ENCODE data around the gene KLHDC7A. TPM values are rescaled to one million over a fixed set of nuclear protein-coding genes. Genes with fewer than 3 reads are reported as not detected.

KLHDC7A gene
- total RNA-seq, 1 experiment from 2014 or later = not detected

- Histone ChIP-seq H3K4me3 (ENCODE audit: low read depth, low read length, poor library complexity, severe bottlenecking) (no peak overlapping the region), H3K9me3 (ENCODE audit: low read depth, low read length, poor library complexity, severe bottlenecking) (no peaks in the 10 kb centered on the region), H3K27me3 (replicated peaks; ENCODE audit: insufficient read depth, low read depth, low read length, poor library complexity) (no peaks in the 10 kb centered on the region), H3K4me1 (ENCODE audit: insufficient read depth, low read length, poor library complexity, severe bottlenecking) (no peaks in the 10 kb centered on the region), H3K27ac (ENCODE audit: low read depth, low read length, poor library complexity, severe bottlenecking) (no peak overlapping the region), H3K36me3 (ENCODE audit: insufficient read depth, low read length, poor library complexity, severe bottlenecking) (no peaks in the 10 kb centered on the region)
- intact Hi-C loops (cut with micrococcal nuclease; ENCODE audit: unreplicated experiment) = no loop called here
- ChIA-PET POLR2A (ENCODE audit: low non-redundant PET) (interaction anchor here (0.5 kb wide), 1 partner anchor 20 kb away, joined by 11 read pairs; no protein-coding TSS in a partner anchor), CTCF (no interaction called here)
- DNase-seq (ENCODE audit: low spot score) = no peak
- no TSS peak for BruUV-seq (replicated peaks)
- TF ChIP-seq EZH2 (IDR thresholded peaks at IDR 0.05; ENCODE audit: borderline replicate concordance, low read depth, low read length, poor library complexity, severe bottlenecking) (no peak), CTCF (conservative IDR thresholded peaks at IDR 0.05; ENCODE audit: low read depth, low read length) (no peak)
Measured at GRCh38 chr1:18481921-18482701, 1.4 kb downstream of the KLHDC7A start.

GRCh38 chr1:18482721-18483425, 2.1 kb downstream of the KLHDC7A start:
- POLR2A ChIA-PET (ENCODE audit: low non-redundant PET) = no interaction called here
- CTCF ChIA-PET = no interaction called here
- Histone ChIP-seq H3K27ac (ENCODE audit: low read depth, low read length, poor library complexity, severe bottlenecking) (no peak overlapping the region), H3K9me3 (ENCODE audit: low read depth, low read length, poor library complexity, severe bottlenecking) (no peaks in the 10 kb centered on the region), H3K36me3 (ENCODE audit: insufficient read depth, low read length, poor library complexity, severe bottlenecking) (no peaks in the 10 kb centered on the region), H3K27me3 (replicated peaks; ENCODE audit: insufficient read depth, low read depth, low read length, poor library complexity) (no peaks in the 10 kb centered on the region), H3K4me3 (ENCODE audit: low read depth, low read length, poor library complexity, severe bottlenecking) (no peak overlapping the region), H3K4me1 (ENCODE audit: insufficient read depth, low read length, poor library complexity, severe bottlenecking) (no peaks in the 10 kb centered on the region)
- intact Hi-C loops (cut with micrococcal nuclease; ENCODE audit: unreplicated experiment) = no loop called here
- BruUV-seq (replicated peaks) = no TSS peak
- TF ChIP-seq EZH2 (IDR thresholded peaks at IDR 0.05; ENCODE audit: borderline replicate concordance, low read depth, low read length, poor library complexity, severe bottlenecking) (no peak), CTCF (conservative IDR thresholded peaks at IDR 0.05; ENCODE audit: low read depth, low read length) (no peak)
- DNase-seq (ENCODE audit: low spot score) = no peak

DNA sequence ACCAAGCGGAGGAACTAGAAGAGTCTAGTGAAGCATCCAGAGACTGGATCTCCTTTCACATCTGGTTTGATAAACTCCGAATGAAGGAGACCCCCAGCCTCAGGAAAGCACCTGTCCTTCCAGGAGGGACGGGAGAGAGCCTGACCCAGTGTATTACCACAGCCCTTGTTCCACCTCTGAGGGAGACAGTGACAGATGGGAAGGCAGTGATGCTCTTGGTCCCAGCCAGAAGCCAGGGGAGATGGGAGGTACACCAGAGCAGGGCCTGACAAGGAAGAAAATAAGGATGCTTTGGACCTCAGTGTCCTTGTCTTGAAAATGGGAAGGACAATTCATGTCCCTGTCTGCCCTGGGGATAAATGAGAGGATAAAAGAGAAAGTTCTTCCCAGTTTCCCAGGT, 3.5 kb downstream of the KLHDC7A start:
- Histone ChIP-seq H3K27ac (ENCODE audit: low read depth, low read length, poor library complexity, severe bottlenecking) (no peak overlapping the region), H3K4me3 (ENCODE audit: low read depth, low read length, poor library complexity, severe bottlenecking) (no peak overlapping the region), H3K36me3 (ENCODE audit: insufficient read depth, low read length, poor library complexity, severe bottlenecking) (no peaks in the 10 kb centered on the region), H3K4me1 (ENCODE audit: insufficient read depth, low read length, poor library complexity, severe bottlenecking) (no peaks in the 10 kb centered on the region), H3K27me3 (replicated peaks; ENCODE audit: insufficient read depth, low read depth, low read length, poor library complexity) (no peaks in the 10 kb centered on the region), H3K9me3 (ENCODE audit: low read depth, low read length, poor library complexity, severe bottlenecking) (no peaks in the 10 kb centered on the region)
- TF ChIP-seq EZH2 (IDR thresholded peaks at IDR 0.05; ENCODE audit: borderline replicate concordance, low read depth, low read length, poor library complexity, severe bottlenecking) = no peak
- TF ChIP-seq CTCF (conservative IDR thresholded peaks at IDR 0.05; ENCODE audit: low read depth, low read length) = no peak
- BruUV-seq (replicated peaks) = no TSS peak
- POLR2A ChIA-PET (ENCODE audit: low non-redundant PET) = no interaction called here
- intact Hi-C loops (cut with micrococcal nuclease; ENCODE audit: unreplicated experiment) = no loop called here
- DNase-seq (ENCODE audit: low spot score) = no peak
- CTCF ChIA-PET = no interaction called here

Measured in A673 (cell line).